Spleen (tissue), 11 donors: ENCODE results near the gene CREB3. TPM values are rescaled to one million over a fixed set of nuclear protein-coding genes. Genes with fewer than 3 reads are reported as not detected.

Experiments
- DNase-seq: peaks from one replicate; pipeline ENCODE4 v3.0.0-alpha.2; 2020
- H3K27ac ChIP-seq, 8 donors: fragments of 200-600 bp; sonication (generic) in 7 of 8; 1 replicate in 4 of 8; 2 replicates in 4 of 8; pipeline versions ENCODE4 v1.5.0 to v1.8.0; 2016 to 2021; ENCODE audit warnings: inconsistent platforms in 4 of 8, mild to moderate bottlenecking in 4 of 8, moderate library complexity in 1 of 8
- H3K27me3 ChIP-seq, 7 donors: fragments of 200-600 bp; sonication (generic) in 6 of 7; replicated peaks in 1 of 7; 1 replicate in 4 of 7; 2 replicates in 3 of 7; pipeline versions ENCODE4 v1.5.0 to v1.8.0; 2016 to 2021; ENCODE audit warnings: inconsistent platforms in 3 of 7, mild to moderate bottlenecking in 1 of 7
- H3K36me3 ChIP-seq, 6 donors: fragments of 200-600 bp; sonication (generic) in 5 of 6; 1 replicate in 4 of 6; 2 replicates in 2 of 6; pipeline versions ENCODE4 v1.5.0 to v1.8.0; 2016 to 2021; ENCODE audit warnings: inconsistent platforms in 2 of 6
- H3K4me1 ChIP-seq, 6 donors: fragments of 200-600 bp; sonication (generic) in 5 of 6; 1 replicate in 3 of 6; 2 replicates in 3 of 6; pipeline versions ENCODE4 v1.5.0 to v1.8.0; 2016 to 2021; ENCODE audit warnings: inconsistent platforms in 3 of 6
- H3K4me3 ChIP-seq, 8 donors: fragments of 200-600 bp; sonication (generic) in 7 of 8; 1 replicate in 4 of 8; 2 replicates in 4 of 8; pipeline versions ENCODE4 v1.5.0 to v1.8.0; 2016 to 2021; ENCODE audit warnings: inconsistent platforms in 4 of 8, mild to moderate bottlenecking in 4 of 8, moderate library complexity in 2 of 8
- H3K9me3 ChIP-seq, 8 donors: fragments of 200-600 bp; sonication (generic) in 7 of 8; 1 replicate in 4 of 8; 2 replicates in 4 of 8; pipeline versions ENCODE4 v1.5.0 to v1.8.0; 2016 to 2021; ENCODE audit warnings: inconsistent platforms in 4 of 8
- POLR2A ChIP-seq, 3 donors: fragments of 450-650 bp; IDR thresholded peaks; one replicate each; pipeline ENCODE4 v1.5.1; 2017; ENCODE audit warnings: antibody characterized with exemption in 3 of 3, mild to moderate bottlenecking in 1 of 3
- POLR2AphosphoS5 ChIP-seq, 3 donors: sonication (generic); formaldehyde crosslinking; IDR thresholded peaks; one replicate each; pipeline ENCODE4 v1.5.1; 2017; ENCODE audit warnings: antibody characterized with exemption in 3 of 3
- WGBS, 5 donors: extraction: QIAGEN DNeasy Blood & Tissue Kit in 3 of 5; methylation state at CpG; one replicate each; pipeline versions ENCODE4 v1.1.5 to v1.1.7; 2013 to 2018; 5-methylcytosine and 5-hydroxymethylcytosine counted together
- intact Hi-C: fragments of 100-400 bp; cut with DNase I; formaldehyde crosslinking; loops from one replicate; pipeline ENCODE4 v1.15.0; 2023; ENCODE audit warnings: low total_unique reads
- polyA plus RNA-seq, 3 donors: library from polyadenylated mRNA; stranded (reverse); fragments of 200-250 nt; gene quantifications; one replicate each; pipeline ENCODE4 v1.2.1, GENCODE V29; 2013
- total RNA-seq, 7 donors: library from RNA; depleted of rRNA in 3 of 7; stranded (reverse); fragments of >200 nt in 3 of 7; fragmentation: NEBNext Ultra II Directional in 4 of 7; extraction: Animal tissue kit (Norgen Biotek cat#: 25700) in 4 of 7; gene quantifications; one replicate each; pipeline versions ENCODE4 v1.1.0 to v1.2.1, GENCODE V29; 2016 to 2021
- TF ChIP-seq, protein P1 (sequence below), 11 experiments: fragments of 200-600 bp in 7 of 11; fragments of 450-650 bp in 4 of 11; sonication (generic) in 4 of 11; IDR thresholded peaks in 8 of 11; conservative IDR thresholded peaks in 3 of 11; 1 replicate in 7 of 11; 2 replicates in 4 of 11; pipeline versions ENCODE4 v1.4.0 to v1.8.0; 2016 to 2021; ENCODE audit warnings: antibody characterized with exemption in 11 of 11, inconsistent platforms in 4 of 11, mild to moderate bottlenecking in 1 of 11
- donor health status: healthy with polysubstance abuse.
- donor health status: DM: no; HTN: no; CAD: no; lungs with moderate emphysema.
- donor health status: DM: no; HTN: no; CAD: no.
- donor health status: Bipolar disorder and iron deficiency.
- donor health status: healthy.
- donor health status: DM: no; HTN: no; CAD: no.
- donor health status: DM: yes; HTN: yes; CAD: no.

The CREB3 gene
- total and polyA plus RNA-seq, 10 donors = 14.7 to 35.9 (median 25.7) TPM

DNA sequence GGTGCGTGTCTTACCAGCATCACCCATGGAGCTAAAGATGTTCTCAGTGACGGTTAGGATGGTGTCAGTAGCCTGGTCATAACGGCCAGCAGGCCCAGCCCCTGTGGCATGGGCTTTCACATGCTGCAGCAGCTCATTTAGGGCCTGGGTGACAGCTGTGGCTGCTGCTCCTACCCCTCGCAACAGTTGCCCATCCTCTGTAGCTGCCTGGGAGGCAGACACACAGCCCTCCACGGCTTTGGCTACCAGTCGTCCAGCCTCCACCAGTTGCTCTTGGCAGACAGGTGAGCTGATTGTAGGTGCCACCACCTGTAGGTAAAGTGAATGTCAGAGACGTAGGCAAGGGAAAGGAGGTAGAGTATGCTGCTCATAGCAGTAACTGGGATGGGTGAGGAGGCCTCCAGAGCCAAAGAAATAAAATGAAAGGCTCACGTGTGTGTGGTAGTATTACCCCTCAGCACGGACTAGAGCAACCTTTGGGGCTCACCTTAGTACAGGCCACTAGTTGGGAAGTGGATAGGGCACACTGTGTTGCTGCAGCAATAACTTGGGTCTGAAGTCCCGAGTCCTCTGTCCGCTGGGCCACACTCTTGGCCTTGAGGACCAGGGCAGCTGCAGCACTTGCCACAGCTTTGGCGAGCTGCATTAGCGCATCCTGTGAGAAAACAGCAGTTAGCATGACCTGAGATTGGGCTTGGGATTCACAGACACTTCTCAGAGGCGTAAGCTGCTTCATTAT lies 15.2 kb upstream of the CREB3 start:
- no peak overlapping the region for H3K27ac ChIP-seq
- peaks cover 0 to 22% (median 9%) of the 10 kb centered on the region in 6 donors for H3K4me1 ChIP-seq
- intact Hi-C loops = no loop called here
- no peak for DNase-seq
- WGBS, 5 donors = 94 to 97% (median 95%) methylated on average over 14 of the region's 14 CpGs
- H3K4me3 ChIP-seq = no peak overlapping the region
- peak in 2 of 3 donors; percentile 8 to 51 for TF ChIP-seq POLR2AphosphoS5 (IDR thresholded peaks at IDR 0.05)
- no peak for TF ChIP-seq POLR2A (IDR thresholded peaks at IDR 0.05)
- H3K9me3 ChIP-seq = no peaks in the 10 kb centered on the region
- H3K27me3 ChIP-seq = no peaks in the 10 kb centered on the region
- H3K36me3 ChIP-seq = peaks cover 21 to 100% (median 100%) of the 10 kb centered on the region in 6 donors

GRCh38 chr9:35718721-35719511 lies 13.6 kb upstream of the CREB3 start:
- peak overlapping the region in 5 of 8 donors; percentile 43 to 59 (median 54) for H3K27ac ChIP-seq
- peaks cover 21 to 100% (median 100%) of the 10 kb centered on the region in 6 donors for H3K36me3 ChIP-seq
- H3K9me3 ChIP-seq = no peaks in the 10 kb centered on the region
- H3K4me1 ChIP-seq = peaks cover 0 to 22% (median 9%) of the 10 kb centered on the region in 6 donors
- WGBS, 5 donors = 60 to 79% (median 71%) methylated on average over 14 to 15 of the region's 15 CpGs
- no peak overlapping the region for H3K4me3 ChIP-seq
- TF ChIP-seq POLR2AphosphoS5 (IDR thresholded peaks at IDR 0.05) = peak; percentile 60 to 79 (median 70)
- TF ChIP-seq, protein P1, sequence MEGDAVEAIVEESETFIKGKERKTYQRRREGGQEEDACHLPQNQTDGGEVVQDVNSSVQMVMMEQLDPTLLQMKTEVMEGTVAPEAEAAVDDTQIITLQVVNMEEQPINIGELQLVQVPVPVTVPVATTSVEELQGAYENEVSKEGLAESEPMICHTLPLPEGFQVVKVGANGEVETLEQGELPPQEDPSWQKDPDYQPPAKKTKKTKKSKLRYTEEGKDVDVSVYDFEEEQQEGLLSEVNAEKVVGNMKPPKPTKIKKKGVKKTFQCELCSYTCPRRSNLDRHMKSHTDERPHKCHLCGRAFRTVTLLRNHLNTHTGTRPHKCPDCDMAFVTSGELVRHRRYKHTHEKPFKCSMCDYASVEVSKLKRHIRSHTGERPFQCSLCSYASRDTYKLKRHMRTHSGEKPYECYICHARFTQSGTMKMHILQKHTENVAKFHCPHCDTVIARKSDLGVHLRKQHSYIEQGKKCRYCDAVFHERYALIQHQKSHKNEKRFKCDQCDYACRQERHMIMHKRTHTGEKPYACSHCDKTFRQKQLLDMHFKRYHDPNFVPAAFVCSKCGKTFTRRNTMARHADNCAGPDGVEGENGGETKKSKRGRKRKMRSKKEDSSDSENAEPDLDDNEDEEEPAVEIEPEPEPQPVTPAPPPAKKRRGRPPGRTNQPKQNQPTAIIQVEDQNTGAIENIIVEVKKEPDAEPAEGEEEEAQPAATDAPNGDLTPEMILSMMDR (IDR thresholded peaks at IDR 0.05 in 8 of 11, conservative IDR thresholded peaks at IDR 0.05 in 3 of 11) = no peak
- TF ChIP-seq POLR2A (IDR thresholded peaks at IDR 0.05) = no peak
- H3K27me3 ChIP-seq = no peaks in the 10 kb centered on the region
- intact Hi-C loops = no loop called here
- peak; percentile 86 for DNase-seq

DNA sequence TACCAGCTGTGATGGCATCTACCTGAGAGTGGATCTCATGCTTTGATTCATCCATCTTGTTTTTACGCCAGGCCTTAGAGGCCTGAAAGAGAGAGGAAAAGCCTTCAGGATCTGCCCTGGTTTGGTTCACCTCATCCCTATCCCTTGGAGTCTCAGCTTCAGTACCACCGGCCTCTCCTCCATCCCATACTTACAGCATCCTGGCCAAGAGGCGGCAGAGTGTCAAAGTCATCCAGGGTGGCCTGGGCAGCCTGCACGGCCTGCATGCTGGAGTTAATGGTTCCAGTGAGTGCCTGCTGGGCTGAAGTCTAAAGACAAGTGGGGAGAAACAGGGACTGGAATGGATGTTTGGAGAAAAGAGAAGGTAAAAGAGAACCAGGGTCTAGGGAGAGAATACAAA lies 12.9 kb upstream of the CREB3 start:
- peak overlapping the region in 5 of 8 donors; percentile 43 to 59 (median 54) for H3K27ac ChIP-seq
- H3K9me3 ChIP-seq = no peaks in the 10 kb centered on the region
- no peak for DNase-seq
- 94 to 96% (median 95%) methylated on average over 4 of the region's 4 CpGs for WGBS, 5 donors
- intact Hi-C loops = no loop called here
- no peak for TF ChIP-seq POLR2AphosphoS5 (IDR thresholded peaks at IDR 0.05)
- no peak for TF ChIP-seq POLR2A (IDR thresholded peaks at IDR 0.05)
- TF ChIP-seq, protein P1 (IDR thresholded peaks at IDR 0.05 in 8 of 11, conservative IDR thresholded peaks at IDR 0.05 in 3 of 11) = no peak
- no peak overlapping the region for H3K4me3 ChIP-seq
- peaks cover 0 to 21% (median 9%) of the 10 kb centered on the region in 6 donors for H3K4me1 ChIP-seq
- no peaks in the 10 kb centered on the region for H3K27me3 ChIP-seq
- peaks cover 21 to 100% (median 100%) of the 10 kb centered on the region in 6 donors for H3K36me3 ChIP-seq

DNA sequence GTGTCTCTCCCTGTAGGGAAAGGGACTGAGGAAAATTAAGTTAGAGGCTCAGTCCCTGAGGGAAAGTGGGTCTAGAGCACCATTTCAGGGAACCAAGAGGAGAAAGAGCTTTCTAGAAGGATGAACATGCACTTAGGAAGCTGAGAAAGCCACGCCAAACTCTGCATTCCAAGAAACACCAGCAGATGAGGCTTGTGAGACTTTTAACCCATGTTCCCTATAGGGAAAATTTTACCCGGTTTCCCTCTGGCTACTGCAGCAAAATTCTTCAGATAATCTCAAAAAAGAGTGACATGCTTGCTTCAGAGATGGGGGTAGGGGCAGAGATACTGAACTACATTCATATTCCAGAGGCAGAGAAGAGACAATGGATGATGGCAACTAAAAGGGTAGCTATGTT lies 9.0 kb upstream of the CREB3 start:
- no peaks in the 10 kb centered on the region for H3K27me3 ChIP-seq
- H3K36me3 ChIP-seq = peaks cover 7 to 92% (median 80%) of the 10 kb centered on the region in 6 donors
- intact Hi-C loops = no loop called here
- TF ChIP-seq, protein P1 (IDR thresholded peaks at IDR 0.05 in 8 of 11, conservative IDR thresholded peaks at IDR 0.05 in 3 of 11) = no peak
- TF ChIP-seq POLR2A (IDR thresholded peaks at IDR 0.05) = no peak
- TF ChIP-seq POLR2AphosphoS5 (IDR thresholded peaks at IDR 0.05) = no peak
- 91 to 96% (median 93%) methylated on average over 2 of the region's 2 CpGs for WGBS, 5 donors
- peaks cover 22 to 53% (median 38%) of the 10 kb centered on the region in 6 donors for H3K4me1 ChIP-seq
- no peak overlapping the region for H3K4me3 ChIP-seq
- H3K27ac ChIP-seq = no peak overlapping the region
- no peaks in the 10 kb centered on the region for H3K9me3 ChIP-seq
- DNase-seq = no peak
